ENCODE measurements around the gene TCF23. TPM values are rescaled to one million over a fixed set of nuclear protein-coding genes. Genes with fewer than 3 reads are reported as not detected.

TCF23 gene
- total RNA-seq = under 1 TPM in 4 of 6 donors, not detected in 2; 0.03 to 0.19 (median 0.04) TPM
- polyA plus RNA-seq = not detected

DNA sequence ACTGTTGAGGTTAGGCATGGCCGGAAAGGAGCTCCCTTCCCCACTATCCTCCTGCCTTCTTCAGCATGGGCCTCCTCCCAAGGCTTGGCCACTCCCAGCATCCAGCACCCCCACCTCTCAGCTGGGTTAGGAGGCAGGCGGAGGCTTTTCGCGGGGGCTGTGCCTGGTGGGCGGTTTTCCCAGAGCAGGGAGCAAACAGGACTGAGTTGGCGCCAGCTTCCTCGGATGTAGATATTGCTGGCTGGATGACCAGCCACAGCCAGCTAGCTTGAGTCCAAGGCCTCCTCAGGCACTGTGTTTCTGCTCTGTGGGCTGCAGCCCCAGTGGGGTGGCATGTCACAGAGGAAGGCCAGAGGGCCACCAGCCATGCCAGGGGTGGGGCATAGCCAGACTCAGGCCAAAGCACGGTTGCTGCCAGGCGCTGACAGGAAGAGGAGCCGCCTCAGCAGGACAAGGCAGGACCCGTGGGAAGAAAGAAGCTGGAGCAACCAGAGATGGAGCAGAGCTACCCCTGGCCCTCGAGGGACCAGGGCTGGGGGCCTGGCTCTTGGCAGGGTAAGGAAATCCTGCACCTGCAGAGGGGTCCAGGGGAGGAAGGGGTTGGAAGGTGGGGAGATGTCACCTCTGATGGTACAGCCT lies at the start of gene TCF23:
TCF23 (plus strand) TSS at position 204 of the 639 bp plus-strand sequence; CDS start at position 334, 130 bp downstream.
- no peak for FAIRE-seq
- no peak within 1 kb of the TSS for H3K4me3 ChIP-seq
- TF ChIP-seq, protein P1, sequence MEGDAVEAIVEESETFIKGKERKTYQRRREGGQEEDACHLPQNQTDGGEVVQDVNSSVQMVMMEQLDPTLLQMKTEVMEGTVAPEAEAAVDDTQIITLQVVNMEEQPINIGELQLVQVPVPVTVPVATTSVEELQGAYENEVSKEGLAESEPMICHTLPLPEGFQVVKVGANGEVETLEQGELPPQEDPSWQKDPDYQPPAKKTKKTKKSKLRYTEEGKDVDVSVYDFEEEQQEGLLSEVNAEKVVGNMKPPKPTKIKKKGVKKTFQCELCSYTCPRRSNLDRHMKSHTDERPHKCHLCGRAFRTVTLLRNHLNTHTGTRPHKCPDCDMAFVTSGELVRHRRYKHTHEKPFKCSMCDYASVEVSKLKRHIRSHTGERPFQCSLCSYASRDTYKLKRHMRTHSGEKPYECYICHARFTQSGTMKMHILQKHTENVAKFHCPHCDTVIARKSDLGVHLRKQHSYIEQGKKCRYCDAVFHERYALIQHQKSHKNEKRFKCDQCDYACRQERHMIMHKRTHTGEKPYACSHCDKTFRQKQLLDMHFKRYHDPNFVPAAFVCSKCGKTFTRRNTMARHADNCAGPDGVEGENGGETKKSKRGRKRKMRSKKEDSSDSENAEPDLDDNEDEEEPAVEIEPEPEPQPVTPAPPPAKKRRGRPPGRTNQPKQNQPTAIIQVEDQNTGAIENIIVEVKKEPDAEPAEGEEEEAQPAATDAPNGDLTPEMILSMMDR (IDR thresholded peaks at IDR 0.05) = no peak
- no peak for ATAC-seq
- H3K9me3 ChIP-seq = no peaks in the 10 kb centered on the region
- peak in 1 of 6 donors; percentile 46 for DNase-seq
- H3K27ac ChIP-seq = no peak within 1 kb of the TSS
- no peaks in the 10 kb centered on the region for H3K27me3 ChIP-seq
- H3K36me3 ChIP-seq = no peaks in the 10 kb centered on the region
- no peaks in the 10 kb centered on the region for H3K4me1 ChIP-seq
- intact Hi-C loops (cut with DNase I) = no loop called here
- 64 to 65% methylated on average over 12 of the region's 12 CpGs for WGBS, 2 donors

DNA sequence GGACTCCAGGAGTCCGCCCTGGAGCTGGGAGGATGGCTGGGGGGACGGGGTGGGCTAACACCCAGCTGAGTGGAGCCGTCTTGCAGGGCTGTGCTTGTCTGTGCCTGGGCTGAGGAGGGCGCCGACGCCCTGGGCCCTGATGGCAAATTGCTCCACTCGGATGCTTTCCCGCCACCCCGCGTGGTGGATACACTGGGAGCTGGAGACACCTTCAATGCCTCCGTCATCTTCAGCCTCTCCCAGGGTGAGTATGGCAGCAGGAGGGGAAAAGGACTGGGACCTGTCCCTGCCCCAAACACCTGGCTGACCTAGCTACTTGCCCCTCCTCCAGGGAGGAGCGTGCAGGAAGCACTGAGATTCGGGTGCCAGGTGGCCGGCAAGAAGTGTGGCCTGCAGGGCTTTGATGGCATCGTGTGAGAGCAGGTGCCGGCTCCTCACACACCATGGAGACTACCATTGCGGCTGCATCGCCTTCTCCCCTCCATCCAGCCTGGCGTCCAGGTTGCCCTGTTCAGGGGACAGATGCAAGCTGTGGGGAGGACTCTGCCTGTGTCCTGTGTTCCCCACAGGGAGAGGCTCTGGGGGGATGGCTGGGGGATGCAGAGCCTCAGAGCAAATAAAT lies 49.4 kb upstream of the TCF23 start:
- intact Hi-C loops (cut with DNase I) = loop anchor here in 1 of 3 donors (2.0 to 10.0 kb wide), 2 partner anchors 95 to 179 kb away; no protein-coding TSS in a partner anchor
- H3K27me3 ChIP-seq = no peaks in the 10 kb centered on the region
- H3K4me3 ChIP-seq = no peak overlapping the region
- 89 to 92% methylated on average over 19 of the region's 19 CpGs for WGBS, 2 donors
- no peak overlapping the region for H3K27ac ChIP-seq
- H3K36me3 ChIP-seq = no peaks in the 10 kb centered on the region
- no peaks in the 10 kb centered on the region for H3K9me3 ChIP-seq
- DNase-seq = peak in 1 of 6 donors; percentile 54
- FAIRE-seq = no peak
- ATAC-seq = no peak
- TF ChIP-seq, protein P1 (IDR thresholded peaks at IDR 0.05) = no peak
- peaks cover 0 to 10% (median 8%) of the 10 kb centered on the region in 3 donors for H3K4me1 ChIP-seq

DNA sequence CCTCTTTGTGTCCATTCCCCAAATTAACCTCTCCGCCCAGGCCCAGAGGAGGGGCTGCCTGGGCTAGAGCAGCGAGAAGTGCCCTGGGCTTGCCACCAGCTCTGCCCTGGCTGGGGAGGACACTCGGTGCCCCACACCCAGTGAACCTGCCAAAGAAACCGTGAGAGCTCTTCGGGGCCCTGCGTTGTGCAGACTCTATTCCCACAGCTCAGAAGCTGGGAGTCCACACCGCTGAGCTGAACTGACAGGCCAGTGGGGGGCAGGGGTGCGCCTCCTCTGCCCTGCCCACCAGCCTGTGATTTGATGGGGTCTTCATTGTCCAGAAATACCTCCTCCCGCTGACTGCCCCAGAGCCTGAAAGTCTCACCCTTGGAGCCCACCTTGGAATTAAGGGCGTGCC lies 48.8 kb upstream of the TCF23 start:
- H3K4me3 ChIP-seq = no peak overlapping the region
- peaks cover 0 to 10% (median 8%) of the 10 kb centered on the region in 3 donors for H3K4me1 ChIP-seq
- no peak for FAIRE-seq
- H3K27ac ChIP-seq = no peak overlapping the region
- intact Hi-C loops (cut with DNase I) = loop anchor here in 1 of 3 donors (5.0 kb wide), 1 partner anchor 177 kb away; the partner anchor contains the start of gene DNAJC5G
- no peaks in the 10 kb centered on the region for H3K36me3 ChIP-seq
- peak in 1 of 6 donors; percentile 58 for DNase-seq
- ATAC-seq = no peak
- TF ChIP-seq, protein P1 (IDR thresholded peaks at IDR 0.05) = no peak
- no peaks in the 10 kb centered on the region for H3K27me3 ChIP-seq
- 90% methylated on average over 10 of the region's 10 CpGs for WGBS, 2 donors
- no peaks in the 10 kb centered on the region for H3K9me3 ChIP-seq

DNA sequence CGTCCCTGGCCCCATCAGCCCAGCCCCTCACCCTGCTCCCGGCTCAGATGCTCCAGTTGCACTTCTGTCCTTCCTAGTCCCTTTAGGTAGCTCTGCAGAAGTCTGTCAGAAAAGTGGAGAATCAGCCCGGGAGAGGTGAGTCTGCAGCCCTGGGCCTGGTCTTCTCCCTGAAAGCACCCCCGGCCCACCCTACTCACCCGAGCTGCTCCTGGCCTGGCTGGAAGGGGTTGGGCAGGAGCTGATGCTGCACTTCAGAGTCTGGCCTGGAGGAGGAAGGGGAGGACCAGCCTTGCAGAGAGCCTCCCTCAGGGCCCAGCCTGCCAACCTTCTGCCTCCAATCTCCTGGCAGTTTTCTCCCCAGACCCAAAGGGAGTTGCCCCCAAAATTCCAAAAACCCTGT lies 46.5 kb upstream of the TCF23 start:
- ATAC-seq (no peak), DNase-seq (no peak), FAIRE-seq (no peak)
- Histone ChIP-seq H3K4me3 (no peak overlapping the region), H3K4me1 (no peaks in the 10 kb centered on the region), H3K9me3 (no peaks in the 10 kb centered on the region), H3K27ac (no peak overlapping the region), H3K27me3 (no peaks in the 10 kb centered on the region), H3K36me3 (no peaks in the 10 kb centered on the region)
- TF ChIP-seq, protein P1 (IDR thresholded peaks at IDR 0.05) = no peak
- WGBS, 2 donors = 80 to 92% methylated on average over 5 of the region's 5 CpGs
- intact Hi-C loops (cut with DNase I) = loop anchor here in 1 of 3 donors (5.0 kb wide), 1 partner anchor 175 kb away; the partner anchor contains the start of gene DNAJC5G

DNA sequence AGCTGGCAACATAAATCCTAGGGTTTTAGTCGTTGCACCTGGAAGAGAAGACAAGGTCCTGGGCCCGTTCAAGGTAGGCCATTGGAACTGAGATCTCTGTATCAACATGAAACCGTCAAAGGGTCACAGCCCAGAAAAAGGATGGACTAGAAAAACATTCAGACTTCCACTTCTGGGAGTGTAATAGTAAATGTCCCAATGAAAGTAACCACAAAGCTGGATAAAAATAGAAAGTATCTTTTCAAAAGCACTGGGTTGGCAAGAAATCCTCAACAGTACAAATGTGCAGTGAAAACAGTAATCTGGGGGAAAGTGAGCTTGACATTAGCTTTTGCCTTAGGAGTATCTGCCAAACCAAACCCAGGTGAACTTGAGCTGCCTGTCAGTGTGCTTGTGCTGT lies 42.8 kb upstream of the TCF23 start:
- no peaks in the 10 kb centered on the region for H3K4me1 ChIP-seq
- FAIRE-seq = no peak
- ATAC-seq = no peak
- WGBS, 2 donors = 52 to 71% methylated on average over 3 of the region's 3 CpGs
- no peak overlapping the region for H3K27ac ChIP-seq
- no peaks in the 10 kb centered on the region for H3K9me3 ChIP-seq
- TF ChIP-seq, protein P1 (IDR thresholded peaks at IDR 0.05) = no peak
- intact Hi-C loops (cut with DNase I) = no loop called here
- no peaks in the 10 kb centered on the region for H3K36me3 ChIP-seq
- no peak overlapping the region for H3K4me3 ChIP-seq
- DNase-seq = no peak
- no peaks in the 10 kb centered on the region for H3K27me3 ChIP-seq

All from pancreas (tissue), 10 donors.